HG03175 (cell line): ENCODE data around the gene EXOC1.
"Not testable (repeated sequence)": the region's sequence is repeated elsewhere in the genome, so short reads cannot be mapped to it uniquely, and the experiment has no call there.

Experiments used
- ATAC-seq: cut with Tn5 transposase; IDR thresholded peaks from one replicate; pipeline ENCODE4 v1.9.1; 2021; ENCODE audit warnings: mild to moderate bottlenecking, moderate library complexity; ENCODE audit not compliant: unreplicated experiment

EXOC1 gene, protein sequence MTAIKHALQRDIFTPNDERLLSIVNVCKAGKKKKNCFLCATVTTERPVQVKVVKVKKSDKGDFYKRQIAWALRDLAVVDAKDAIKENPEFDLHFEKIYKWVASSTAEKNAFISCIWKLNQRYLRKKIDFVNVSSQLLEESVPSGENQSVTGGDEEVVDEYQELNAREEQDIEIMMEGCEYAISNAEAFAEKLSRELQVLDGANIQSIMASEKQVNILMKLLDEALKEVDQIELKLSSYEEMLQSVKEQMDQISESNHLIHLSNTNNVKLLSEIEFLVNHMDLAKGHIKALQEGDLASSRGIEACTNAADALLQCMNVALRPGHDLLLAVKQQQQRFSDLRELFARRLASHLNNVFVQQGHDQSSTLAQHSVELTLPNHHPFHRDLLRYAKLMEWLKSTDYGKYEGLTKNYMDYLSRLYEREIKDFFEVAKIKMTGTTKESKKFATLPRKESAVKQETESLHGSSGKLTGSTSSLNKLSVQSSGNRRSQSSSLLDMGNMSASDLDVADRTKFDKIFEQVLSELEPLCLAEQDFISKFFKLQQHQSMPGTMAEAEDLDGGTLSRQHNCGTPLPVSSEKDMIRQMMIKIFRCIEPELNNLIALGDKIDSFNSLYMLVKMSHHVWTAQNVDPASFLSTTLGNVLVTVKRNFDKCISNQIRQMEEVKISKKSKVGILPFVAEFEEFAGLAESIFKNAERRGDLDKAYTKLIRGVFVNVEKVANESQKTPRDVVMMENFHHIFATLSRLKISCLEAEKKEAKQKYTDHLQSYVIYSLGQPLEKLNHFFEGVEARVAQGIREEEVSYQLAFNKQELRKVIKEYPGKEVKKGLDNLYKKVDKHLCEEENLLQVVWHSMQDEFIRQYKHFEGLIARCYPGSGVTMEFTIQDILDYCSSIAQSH

GRCh38 chr4:55853484-55854046, at the start of gene EXOC1:
EXOC1 (plus strand) TSS chr4:55853648; CDS start chr4:55858324, 4,676 bp downstream.
- peak; percentile 98 for ATAC-seq

DNA sequence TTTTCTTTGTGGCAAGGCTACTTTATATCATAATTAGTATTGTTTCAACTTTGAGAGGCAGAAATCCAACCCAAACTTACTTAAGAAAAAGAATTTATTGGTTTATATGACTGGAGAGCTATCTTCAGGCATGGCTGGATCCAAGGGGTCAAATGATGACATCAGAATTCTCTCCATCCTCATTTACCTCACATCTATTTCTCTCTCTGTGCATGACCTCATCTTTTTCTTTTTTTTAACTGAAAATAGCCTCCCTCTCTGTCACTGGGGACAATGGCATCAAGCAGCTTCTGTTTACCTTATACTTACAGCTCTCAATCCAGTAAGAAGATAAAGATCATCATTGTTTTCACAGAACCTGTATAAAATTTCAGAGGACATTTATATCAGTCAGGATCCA, 45.9 kb upstream of the EXOC1 start:
- no peak for ATAC-seq

DNA sequence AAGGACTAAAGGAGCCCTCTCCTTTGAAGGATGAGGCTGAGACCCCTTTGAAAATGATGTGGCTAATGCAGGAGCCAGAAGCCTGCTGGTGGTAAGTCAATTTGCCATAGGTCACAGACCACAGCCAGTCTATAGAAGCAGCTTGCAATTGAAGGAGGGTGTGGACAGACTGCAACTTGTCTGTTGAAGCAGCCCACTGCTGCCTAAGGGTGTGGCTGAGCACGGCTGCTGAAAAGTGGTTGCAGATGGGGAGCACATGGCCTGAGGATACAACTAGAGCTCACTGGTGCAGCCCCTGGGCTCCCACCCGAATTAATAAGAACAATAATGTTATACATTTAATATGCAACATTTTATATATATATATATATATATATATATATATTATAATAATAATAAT, 45.3 kb upstream of the EXOC1 start:
- no peak for ATAC-seq

DNA sequence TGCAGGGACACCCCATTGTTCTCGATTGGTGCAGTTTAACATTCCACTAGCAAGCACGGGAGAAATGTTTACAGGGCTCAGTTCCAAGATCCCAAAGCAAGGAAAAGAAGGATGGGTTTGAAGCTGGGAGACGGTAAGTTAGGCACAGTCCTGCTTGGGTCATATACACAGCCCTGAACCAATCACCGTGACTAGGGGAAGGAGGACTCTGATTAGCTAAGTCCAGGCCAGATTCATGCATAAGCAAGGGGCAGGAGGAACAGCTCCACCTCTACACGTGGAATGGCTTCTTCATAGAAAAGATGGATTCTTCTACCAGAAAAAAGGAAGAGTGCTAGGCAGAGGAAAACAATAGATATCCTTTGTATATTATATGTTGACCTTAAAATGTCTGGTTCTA, 44.8 kb upstream of the EXOC1 start:
- no peak for ATAC-seq

DNA sequence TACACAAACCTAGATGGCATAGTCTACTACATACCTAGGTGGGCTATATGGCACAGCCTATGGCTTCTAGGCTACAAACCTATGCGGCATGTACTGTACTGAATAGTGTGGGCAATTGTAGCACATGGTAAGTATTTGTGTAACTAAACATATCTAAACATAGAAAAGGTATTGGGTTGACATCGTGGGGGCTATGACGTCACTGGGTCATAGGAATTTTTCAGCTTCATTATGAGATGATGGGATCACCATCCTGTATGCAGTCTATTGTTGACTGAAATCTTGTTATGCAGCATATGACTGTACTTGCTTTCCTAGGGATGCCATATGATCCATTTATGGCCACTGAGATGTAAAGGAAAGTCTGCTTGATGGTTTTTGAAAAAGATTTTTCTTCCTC, 35.8 kb upstream of the EXOC1 start:
- no peak for ATAC-seq

- ATAC-seq, result no peak
Observed at GRCh38 chr4:55819634-55820033, 33.8 kb upstream of the EXOC1 start, which contains the start of gene EXOC1L. EXOC1L (plus strand) TSS chr4:55819790; CDS start chr4:55820027, 237 bp downstream.

- ATAC-seq, result no peak
Observed at GRCh38 chr4:55820279-55820678, 33.2 kb upstream of the EXOC1 start.

DNA sequence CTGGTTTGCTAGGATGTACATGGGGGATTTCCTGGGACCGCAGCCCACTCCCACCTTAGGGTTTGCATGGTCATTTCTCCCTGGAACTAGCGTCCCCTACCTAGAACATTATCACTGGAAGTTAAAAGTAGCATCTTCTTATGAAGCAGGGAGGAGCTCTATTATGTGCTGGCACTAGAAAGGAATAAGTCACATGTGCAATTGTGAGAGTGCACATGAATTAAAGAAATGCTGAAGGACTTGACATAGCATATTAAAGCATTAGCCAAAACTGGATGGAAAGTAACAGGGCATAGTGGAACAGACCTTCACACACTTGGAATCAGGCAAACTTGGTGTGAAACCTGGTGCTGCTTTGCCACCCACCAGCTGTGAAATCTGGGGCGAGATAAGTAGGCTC, 31.1 kb upstream of the EXOC1 start:
- ATAC-seq, result no peak

- no peak for ATAC-seq
Observed at GRCh38 chr4:55824865-55825264, 28.6 kb upstream of the EXOC1 start.

GRCh38 chr4:55826986-55827385, 26.5 kb upstream of the EXOC1 start:
- ATAC-seq, result no peak

- no peak for ATAC-seq
Observed at GRCh38 chr4:55827582-55827981, 25.9 kb upstream of the EXOC1 start.

DNA sequence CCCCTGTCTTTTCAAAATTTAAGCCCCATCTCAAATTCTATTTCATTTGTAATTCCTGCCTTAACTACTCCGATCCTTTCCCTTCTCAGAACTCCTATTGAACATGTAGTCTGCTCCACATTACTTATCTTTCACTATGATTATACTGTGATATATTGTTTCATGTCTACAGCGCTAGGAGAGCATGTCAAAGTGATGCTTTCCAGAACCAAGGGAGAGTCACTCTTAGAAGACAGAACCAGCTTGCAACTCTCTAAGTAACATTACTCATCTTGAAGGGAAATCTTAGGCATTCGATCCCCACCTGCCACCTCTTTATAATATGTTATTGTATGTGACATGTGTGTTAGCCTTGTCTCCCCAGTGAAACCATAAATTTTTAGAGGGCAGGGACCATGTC, 23.4 kb upstream of the EXOC1 start:
- no peak for ATAC-seq

GRCh38 chr4:55830716-55831115, 22.7 kb upstream of the EXOC1 start:
- no peak for ATAC-seq

DNA sequence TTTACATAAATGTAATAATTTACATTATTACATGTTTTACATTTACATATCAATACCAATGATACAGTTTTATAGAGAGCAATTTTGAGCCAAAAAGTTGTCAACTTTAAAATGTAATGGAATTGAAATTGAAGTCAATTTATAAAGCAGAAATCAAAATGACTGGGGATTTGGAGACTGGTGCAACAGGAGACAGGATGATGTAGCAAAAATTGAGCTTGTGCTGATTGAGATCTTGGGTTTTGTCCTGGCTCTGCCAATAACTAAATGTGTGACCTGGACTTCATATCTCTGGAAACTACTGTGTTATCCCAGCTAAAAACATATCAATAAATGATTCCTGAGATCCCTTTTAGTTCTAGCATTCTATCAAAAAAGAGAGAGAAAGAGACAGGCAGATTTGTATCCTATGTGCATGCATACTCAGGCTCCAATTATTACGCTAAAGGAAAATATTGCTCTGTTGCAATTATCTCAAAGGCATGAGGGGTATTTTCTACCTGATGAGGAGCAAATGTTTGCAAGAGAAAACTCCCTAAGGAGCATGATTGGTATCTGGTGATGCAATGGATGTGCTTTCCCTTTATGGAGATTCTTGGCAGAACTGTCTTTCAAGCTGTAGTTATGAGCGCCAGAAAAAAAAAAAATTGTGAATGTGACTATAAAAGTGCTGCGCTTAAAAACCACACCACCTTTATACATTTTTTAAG, 19.2 kb upstream of the EXOC1 start:
- ATAC-seq, result no peak

DNA sequence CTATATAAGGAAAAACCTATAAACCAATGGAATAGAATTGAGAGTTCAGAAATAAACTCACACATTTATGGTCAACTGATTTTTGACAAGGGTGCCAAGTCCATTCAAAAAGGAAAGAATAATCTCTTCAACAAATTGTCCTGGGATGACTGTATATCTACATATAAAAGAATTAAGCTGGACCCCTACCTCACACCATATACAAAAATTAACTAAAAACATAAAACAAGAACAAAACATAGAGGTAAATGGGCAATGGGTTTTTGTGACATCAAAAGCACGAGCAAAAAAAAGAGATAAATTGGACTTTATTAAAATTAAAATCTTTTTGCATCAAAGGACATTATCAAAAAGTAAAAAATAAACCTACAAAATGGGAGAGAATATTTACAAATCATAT, 15.5 kb upstream of the EXOC1 start:
- no peak for ATAC-seq

DNA sequence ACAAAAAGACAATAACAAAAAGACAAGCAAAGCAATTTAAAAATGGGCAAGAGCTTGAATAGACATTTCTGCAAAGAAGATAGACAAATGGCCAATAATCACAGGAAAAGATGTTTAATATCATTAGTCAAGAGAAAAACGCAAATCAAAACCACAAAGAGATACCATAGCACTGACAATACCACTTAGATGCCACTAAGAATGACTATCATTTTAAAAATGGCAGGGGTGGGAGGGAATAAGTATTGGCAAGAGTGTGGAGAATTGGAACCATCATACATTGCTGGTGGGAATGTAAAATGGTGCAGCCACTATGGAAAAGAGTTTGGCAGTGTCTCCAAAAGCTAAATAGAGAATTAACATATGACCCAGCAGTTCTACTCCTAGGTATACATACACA, 15.1 kb upstream of the EXOC1 start:
- ATAC-seq, result no peak

DNA sequence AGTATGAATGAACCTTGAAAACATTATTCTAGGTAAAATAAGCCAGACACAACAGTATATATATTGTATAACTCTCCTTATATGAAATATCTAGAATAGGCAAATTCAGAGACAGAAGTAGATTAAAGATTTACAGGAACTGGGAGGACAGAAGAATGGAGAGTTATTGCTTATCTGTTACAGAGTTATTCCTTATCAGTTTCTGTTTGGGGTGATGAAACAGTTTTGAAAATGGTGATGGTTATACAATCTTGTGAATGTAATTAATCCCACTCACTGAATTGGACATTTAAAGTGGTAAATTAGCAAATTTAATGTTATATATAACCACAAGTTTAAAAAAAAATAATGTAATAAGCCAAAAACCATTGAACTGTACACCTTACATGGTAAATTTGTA, 14.5 kb upstream of the EXOC1 start:
- ATAC-seq, result no peak

DNA sequence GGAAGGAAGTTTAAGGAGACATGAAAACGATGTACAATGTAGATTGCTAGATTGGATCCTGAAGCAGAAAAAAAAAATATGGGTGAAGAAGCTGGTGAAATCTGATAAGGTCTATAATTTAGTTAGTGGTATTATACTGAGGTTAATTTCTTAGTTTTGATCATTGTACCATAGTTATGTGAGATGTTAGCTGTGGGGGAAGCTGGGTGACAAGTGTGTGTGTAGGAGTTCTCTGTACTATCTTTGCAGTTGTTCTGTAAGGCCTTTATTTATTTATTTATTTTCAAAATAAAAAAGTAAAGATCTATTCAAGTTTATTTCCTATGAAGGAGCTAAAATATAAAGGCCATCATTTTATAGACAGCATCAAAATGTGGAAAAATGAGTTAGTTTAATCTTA, 12.5 kb upstream of the EXOC1 start:
- ATAC-seq, result no peak

GRCh38 chr4:55841373-55842239, 11.8 kb upstream of the EXOC1 start:
- ATAC-seq, result not testable (repeated sequence)

DNA sequence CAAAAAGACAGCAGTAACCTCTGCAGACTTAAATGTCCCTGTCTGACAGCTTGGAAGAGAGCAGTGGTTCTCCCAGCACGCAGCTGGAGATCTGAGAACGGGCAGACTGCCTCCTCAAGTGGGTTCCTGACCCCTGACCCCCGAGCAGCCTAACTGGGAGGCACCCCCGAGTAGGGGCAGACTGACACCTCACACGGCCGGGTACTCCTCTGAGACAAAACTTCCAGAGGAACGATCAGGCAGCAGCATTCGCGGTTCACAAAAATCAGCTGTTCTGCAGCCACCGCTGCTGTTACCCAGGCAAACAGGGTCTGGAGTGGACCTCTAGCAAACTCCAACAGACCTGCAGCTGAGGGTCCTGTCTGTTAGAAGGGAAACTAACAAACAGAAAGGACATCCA, 11.1 kb upstream of the EXOC1 start:
- ATAC-seq, result not testable (repeated sequence)
